Activated CD8-positive, alpha-beta T cell treated with anti-CD3 and anti-CD28 coated beads for 36 hours (primary cell): ENCODE results near the gene EXOSC7. TPM values are rescaled to one million over a fixed set of nuclear protein-coding genes. Genes with fewer than 3 reads are reported as not detected.

Experiments
- ATAC-seq: fragments of 200-7000 bp; cut with Tn5 transposase; one replicate; pipeline ENCODE4 v1.10.0; 2021; ENCODE audit warnings: mild to moderate bottlenecking, moderate library complexity
- CTCF ChIA-PET: fragments of 350-600 bp; sonication (Branson Sonifier 250); formaldehyde crosslinking; loops from one replicate; lab custom pipeline; 2021; ENCODE audit warnings: antibody characterized with exemption; lab: Charles Lee
- POLR2A ChIA-PET: fragments of 350-600 bp; sonication (Branson Sonifier 250); formaldehyde crosslinking; loops from one replicate; lab custom pipeline; 2021; ENCODE audit warnings: antibody characterized with exemption; lab: Charles Lee
- DNase-seq: peaks from one replicate; pipeline ENCODE4 v3.0.0-alpha.2; 2020
- H3K27ac Mint-ChIP-seq: one replicate; pipeline ENCODE4 v1.8.0; 2021; ENCODE audit warnings: mild to moderate bottlenecking, mixed read lengths
- H3K27me3 Mint-ChIP-seq: one replicate; pipeline ENCODE4 v1.8.0; 2021; ENCODE audit warnings: mixed read lengths
- H3K36me3 Mint-ChIP-seq: one replicate; pipeline ENCODE4 v1.8.0; 2021; ENCODE audit warnings: low read depth, mixed read lengths
- H3K4me1 Mint-ChIP-seq: one replicate; pipeline ENCODE4 v1.8.0; 2021; ENCODE audit warnings: low read depth, mixed read lengths
- H3K4me3 Mint-ChIP-seq: one replicate; pipeline ENCODE4 v1.8.0; 2021; ENCODE audit warnings: mild to moderate bottlenecking, moderate library complexity, mixed read lengths
- H3K9me3 Mint-ChIP-seq: one replicate; pipeline ENCODE4 v1.8.0; 2021; ENCODE audit warnings: mixed read lengths
- CTCF ChIP-seq: fragments of 200-600 bp; IDR thresholded peaks from one replicate; pipeline ENCODE4 v1.8.0; 2022; ENCODE audit warnings: antibody characterized with exemption, mild to moderate bottlenecking
- intact Hi-C: fragments of 100-400 bp; cut with micrococcal nuclease; formaldehyde crosslinking; loops from one replicate; pipeline ENCODE4 v1.10.0; 2022
- total RNA-seq, 2 experiments: library from RNA; stranded (reverse); gene quantifications; one replicate each; pipeline ENCODE4 v1.2.3, GENCODE V29; 2021

EXOSC7 gene
- total RNA-seq, 2 experiments from 2014 or later = 79.8 to 80.7 TPM

- H3K27me3 Mint-ChIP-seq = peaks cover 7% of the 10 kb centered on the region
- no peak for ATAC-seq
- TF ChIP-seq CTCF = no peak
- intact Hi-C loops = no loop called here
- POLR2A ChIA-PET = interaction anchor here (1.0 kb wide), 1 partner anchor 22 kb away, joined by 3 read pairs; no protein-coding TSS in a partner anchor
- no peaks in the 10 kb centered on the region for H3K36me3 Mint-ChIP-seq
- CTCF ChIA-PET = interaction anchor here (0.6 to 1.6 kb wide), 3 partner anchors 9 to 184 kb away, joined by 3 to 6 read pairs (median 4); no protein-coding TSS in a partner anchor
- no peak overlapping the region for H3K4me3 Mint-ChIP-seq
- no peaks in the 10 kb centered on the region for H3K4me1 Mint-ChIP-seq
- no peak overlapping the region for H3K27ac Mint-ChIP-seq
- DNase-seq = no peak
- H3K9me3 Mint-ChIP-seq = no peaks in the 10 kb centered on the region
Observed at GRCh38 chr3:45027441-45027840, 51.4 kb downstream of the EXOSC7 start.

GRCh38 chr3:45029216-45029615 is 53.2 kb downstream of the EXOSC7 start:
- DNase-seq (no peak), ATAC-seq (no peak)
- Mint-ChIP-seq H3K4me1 (peaks cover 2% of the 10 kb centered on the region), H3K4me3 (no peak overlapping the region), H3K9me3 (no peaks in the 10 kb centered on the region), H3K27me3 (peaks cover 18% of the 10 kb centered on the region), H3K27ac (no peak overlapping the region), H3K36me3 (no peaks in the 10 kb centered on the region)
- CTCF ChIA-PET = no interaction called here
- intact Hi-C loops = no loop called here
- TF ChIP-seq CTCF = no peak
- POLR2A ChIA-PET = interaction anchor here (1.5 kb wide), 1 partner anchor 16 kb away, joined by 3 read pairs; no protein-coding TSS in a partner anchor

- peaks cover 22% of the 10 kb centered on the region for H3K27me3 Mint-ChIP-seq
- POLR2A ChIA-PET = interaction anchor here (0.6 to 1.5 kb wide), 2 partner anchors 15 to 325 kb away, joined by 3 read pairs; no protein-coding TSS in a partner anchor
- no peak for TF ChIP-seq CTCF
- peaks cover 6% of the 10 kb centered on the region for H3K4me1 Mint-ChIP-seq
- CTCF ChIA-PET = no interaction called here
- no peak overlapping the region for H3K27ac Mint-ChIP-seq
- H3K4me3 Mint-ChIP-seq = no peak overlapping the region
- intact Hi-C loops = no loop called here
- DNase-seq (no peak), ATAC-seq (no peak)
- H3K9me3 Mint-ChIP-seq = no peaks in the 10 kb centered on the region
- no peaks in the 10 kb centered on the region for H3K36me3 Mint-ChIP-seq
Observed at GRCh38 chr3:45029661-45030060, 53.6 kb downstream of the EXOSC7 start.

- Mint-ChIP-seq H3K4me1 (peaks cover 14% of the 10 kb centered on the region), H3K27me3 (peaks cover 37% of the 10 kb centered on the region), H3K27ac (no peak overlapping the region), H3K4me3 (no peak overlapping the region), H3K9me3 (no peaks in the 10 kb centered on the region), H3K36me3 (no peaks in the 10 kb centered on the region)
- DNase-seq = no peak
- no peak for TF ChIP-seq CTCF
- POLR2A ChIA-PET = interaction anchor here (0.7 kb wide), 1 partner anchor 229 kb away, joined by 3 read pairs; no protein-coding TSS in a partner anchor
- ATAC-seq = no peak
- CTCF ChIA-PET = interaction anchor here (1.3 to 1.5 kb wide), 2 partner anchors 9 to 180 kb away, joined by 4 to 6 read pairs; no protein-coding TSS in a partner anchor
- intact Hi-C loops = no loop called here
Observed at GRCh38 chr3:45031531-45031930, 55.5 kb downstream of the EXOSC7 start.

GRCh38 chr3:45032113-45032512 is 56.1 kb downstream of the EXOSC7 start:
- CTCF ChIA-PET = interaction anchor here (1.1 kb wide), 1 partner anchor 178 kb away, joined by 3 read pairs; no protein-coding TSS in a partner anchor
- Mint-ChIP-seq H3K4me3 (no peak overlapping the region), H3K9me3 (no peaks in the 10 kb centered on the region), H3K27ac (no peak overlapping the region), H3K27me3 (peaks cover 43% of the 10 kb centered on the region), H3K36me3 (no peaks in the 10 kb centered on the region), H3K4me1 (peaks cover 14% of the 10 kb centered on the region)
- DNase-seq (no peak), ATAC-seq (no peak)
- TF ChIP-seq CTCF = no peak
- intact Hi-C loops = no loop called here
- POLR2A ChIA-PET = no interaction called here
